Fibroblast of mammary gland (primary cell): ENCODE data around the gene SLC24A3.

Experiments
- DNase-seq: peaks from one replicate; pipeline ENCODE4 v3.0.0-alpha.2; 2010; ENCODE audit warnings: low read depth
- H3K4me3 ChIP-seq: 2 replicates; pipeline ENCODE4 v1.5.1; 2011; ENCODE audit warnings: low read depth, mild to moderate bottlenecking, low read length, moderate library complexity; ENCODE audit not compliant: control insufficient read depth
- TF ChIP-seq, protein P1 (sequence below): conservative IDR thresholded peaks from 2 replicates; pipeline ENCODE4 v1.5.1; 2011; ENCODE audit warnings: low read depth, low read length, inconsistent platforms; ENCODE audit not compliant: control insufficient read depth, insufficient read depth

SLC24A3 gene

DNA sequence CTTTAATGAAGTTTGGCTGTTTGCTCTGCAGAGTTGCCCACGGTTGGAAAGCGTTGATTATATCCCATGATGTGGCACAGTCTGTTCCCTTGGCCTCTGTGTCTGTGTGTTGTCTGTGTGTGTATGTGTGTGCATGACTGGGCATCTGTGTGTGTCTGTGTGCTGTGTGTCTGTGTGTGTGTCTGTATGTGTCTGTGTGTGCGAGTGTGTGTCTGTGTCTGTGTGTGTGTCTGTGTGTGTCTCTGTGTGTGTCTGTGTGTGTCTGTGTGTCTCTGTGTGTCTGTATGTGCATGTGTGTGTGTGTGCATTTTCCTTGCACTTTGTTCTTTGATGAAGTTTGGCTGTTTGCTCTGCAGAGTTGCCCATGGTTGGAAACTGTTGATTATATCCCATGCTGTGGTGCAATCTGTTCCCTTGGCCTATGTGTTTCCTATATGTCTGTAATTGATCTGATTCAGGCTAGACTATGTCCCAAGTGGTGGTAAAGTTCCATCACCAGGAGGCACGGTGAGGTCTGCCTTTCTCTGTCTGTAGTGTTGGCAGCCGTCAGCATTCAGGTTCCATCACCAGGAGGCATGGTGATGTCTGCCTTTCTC is 467.6 kb downstream of the SLC24A3 start:
- no peak for DNase-seq
- H3K4me3 ChIP-seq: no peak overlapping the region

DNA sequence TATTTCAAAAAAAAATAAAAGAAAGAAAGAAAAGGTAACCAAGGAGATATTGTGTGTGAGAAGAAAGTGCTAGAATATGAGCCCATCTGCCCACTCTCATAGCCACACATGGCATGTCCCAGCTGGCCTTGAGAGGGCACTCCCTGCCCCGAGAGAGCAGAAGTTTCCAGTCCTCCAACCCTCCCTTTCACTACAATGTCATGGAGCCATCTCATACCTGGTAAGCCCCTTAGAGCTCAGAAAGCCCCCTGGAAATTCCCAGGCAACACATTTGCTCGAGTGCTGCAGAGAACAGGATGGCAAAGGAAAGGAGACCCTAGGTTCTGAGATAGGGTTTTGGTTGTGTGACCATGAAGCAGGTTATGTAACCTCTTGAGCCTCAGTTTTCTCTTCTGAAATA is 469.8 kb downstream of the SLC24A3 start:
- DNase-seq: no peak
- H3K4me3 ChIP-seq: no peak overlapping the region
- TF ChIP-seq, protein P1, sequence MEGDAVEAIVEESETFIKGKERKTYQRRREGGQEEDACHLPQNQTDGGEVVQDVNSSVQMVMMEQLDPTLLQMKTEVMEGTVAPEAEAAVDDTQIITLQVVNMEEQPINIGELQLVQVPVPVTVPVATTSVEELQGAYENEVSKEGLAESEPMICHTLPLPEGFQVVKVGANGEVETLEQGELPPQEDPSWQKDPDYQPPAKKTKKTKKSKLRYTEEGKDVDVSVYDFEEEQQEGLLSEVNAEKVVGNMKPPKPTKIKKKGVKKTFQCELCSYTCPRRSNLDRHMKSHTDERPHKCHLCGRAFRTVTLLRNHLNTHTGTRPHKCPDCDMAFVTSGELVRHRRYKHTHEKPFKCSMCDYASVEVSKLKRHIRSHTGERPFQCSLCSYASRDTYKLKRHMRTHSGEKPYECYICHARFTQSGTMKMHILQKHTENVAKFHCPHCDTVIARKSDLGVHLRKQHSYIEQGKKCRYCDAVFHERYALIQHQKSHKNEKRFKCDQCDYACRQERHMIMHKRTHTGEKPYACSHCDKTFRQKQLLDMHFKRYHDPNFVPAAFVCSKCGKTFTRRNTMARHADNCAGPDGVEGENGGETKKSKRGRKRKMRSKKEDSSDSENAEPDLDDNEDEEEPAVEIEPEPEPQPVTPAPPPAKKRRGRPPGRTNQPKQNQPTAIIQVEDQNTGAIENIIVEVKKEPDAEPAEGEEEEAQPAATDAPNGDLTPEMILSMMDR: no peak

More for the DNA sequence above, 467.6 kb downstream of the SLC24A3 start:
- TF ChIP-seq, protein P1: no peak

DNA sequence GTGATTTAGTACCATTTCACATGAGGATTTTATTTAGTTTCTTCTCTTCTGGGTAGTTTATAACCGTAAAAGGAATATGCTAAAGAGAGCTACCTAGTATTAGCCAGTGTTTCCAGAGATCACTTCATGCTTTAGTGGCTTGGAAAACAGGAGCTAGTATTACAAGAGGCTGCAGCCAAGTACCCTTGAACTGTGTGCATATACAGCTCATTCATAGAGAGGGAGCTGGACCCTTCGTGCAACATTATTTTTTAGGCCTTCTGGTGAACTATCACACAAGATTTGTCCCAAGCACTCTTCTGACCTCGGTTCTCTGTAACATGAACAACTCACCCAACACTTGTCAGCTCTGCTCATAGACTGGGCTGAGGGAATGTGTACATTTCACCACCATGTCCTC is 470.7 kb downstream of the SLC24A3 start:
- H3K4me3 ChIP-seq: no peak overlapping the region
- TF ChIP-seq, protein P1: no peak
- DNase-seq: no peak

DNA sequence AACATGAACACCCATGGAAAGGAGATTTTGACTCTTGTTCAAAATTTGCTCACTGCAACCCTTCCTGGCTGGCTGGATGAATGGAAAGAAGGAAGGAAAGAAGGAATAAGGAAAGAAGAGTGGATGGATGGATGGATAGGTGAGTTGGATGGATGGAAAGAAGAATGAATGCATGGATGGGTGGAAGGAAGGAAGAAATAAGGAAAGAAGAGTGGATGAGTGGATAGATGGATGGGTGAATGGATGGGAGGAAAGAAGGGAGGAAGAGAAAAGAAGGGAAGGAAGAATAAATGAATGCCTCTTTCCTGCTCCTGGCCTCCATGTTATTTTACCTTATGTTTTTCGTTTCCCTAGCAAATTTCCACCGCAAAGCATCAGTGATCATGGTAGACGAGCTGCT is 471.4 kb downstream of the SLC24A3 start:
- TF ChIP-seq, protein P1: no peak
- no peak for DNase-seq
- no peak overlapping the region for H3K4me3 ChIP-seq

DNA sequence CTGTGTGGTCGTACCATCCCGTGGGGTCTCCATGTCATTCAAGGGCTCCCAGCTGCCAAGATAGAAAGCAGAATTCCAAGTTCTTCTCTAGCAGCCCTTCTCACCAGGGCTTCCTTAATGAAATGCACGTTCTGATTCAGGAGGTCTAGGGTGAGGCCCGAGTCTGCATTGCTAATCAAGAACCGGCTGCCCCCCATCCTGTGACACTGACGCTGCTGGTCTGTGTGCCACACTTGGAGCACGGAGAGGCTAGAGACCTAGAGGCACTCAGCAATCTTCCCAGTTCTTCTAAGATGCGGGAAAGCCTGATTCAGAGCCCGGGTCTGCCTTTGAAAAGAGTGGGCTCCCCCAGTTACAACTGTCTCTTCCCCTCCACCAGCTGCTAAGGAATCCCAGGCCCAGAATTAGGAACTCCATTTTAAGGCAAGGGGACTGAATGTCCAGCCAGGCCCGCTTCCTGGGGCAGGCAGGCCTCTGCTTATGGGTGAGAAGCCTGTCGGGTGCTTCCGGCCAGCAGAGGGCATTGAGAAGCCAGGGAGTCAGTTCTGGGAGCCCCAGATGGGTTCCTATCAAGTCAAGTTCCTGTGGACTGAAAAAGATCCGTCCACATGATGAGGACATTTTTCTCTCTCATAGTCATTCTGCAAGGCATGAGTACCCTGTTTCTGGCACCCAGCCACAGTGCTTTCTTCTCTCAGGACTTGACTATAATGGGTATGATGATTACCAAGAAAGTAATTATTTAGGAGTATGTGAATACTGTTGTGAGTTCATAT is 475.8 kb downstream of the SLC24A3 start:
- no peak overlapping the region for H3K4me3 ChIP-seq
- TF ChIP-seq, protein P1: peak; percentile 63
- peak; percentile 85 for DNase-seq

DNA sequence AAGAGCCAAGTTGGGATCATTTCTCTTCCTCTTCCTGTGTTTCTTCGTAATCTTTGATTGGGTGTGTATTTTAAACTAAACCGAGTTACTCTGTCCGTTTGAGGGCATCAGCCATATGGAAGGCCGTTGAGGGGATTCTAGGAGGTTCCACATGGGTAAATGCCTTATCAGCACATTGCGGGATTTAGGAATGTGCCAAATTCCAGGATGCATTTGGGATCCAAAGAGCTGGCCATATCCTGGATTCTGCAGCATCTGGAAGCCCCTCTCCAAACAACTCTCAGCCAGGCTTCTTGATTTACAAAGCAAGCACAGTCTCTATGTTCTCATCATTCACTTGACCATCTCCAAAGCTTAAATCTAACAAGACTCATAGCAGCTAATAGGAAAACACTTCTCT is 478.0 kb downstream of the SLC24A3 start:
- no peak for DNase-seq
- TF ChIP-seq, protein P1: no peak
- no peak overlapping the region for H3K4me3 ChIP-seq
